ENCODE measurements around the gene OR2B6. TPM values are rescaled to one million over a fixed set of nuclear protein-coding genes. Genes with fewer than 3 reads are reported as not detected.
A peak's percentile ranks its signal among the peaks of the same experiment; 100 is the strongest.

OR2B6 gene
- total RNA-seq, 1 experiment from 2014 or later, result not detected

DNA sequence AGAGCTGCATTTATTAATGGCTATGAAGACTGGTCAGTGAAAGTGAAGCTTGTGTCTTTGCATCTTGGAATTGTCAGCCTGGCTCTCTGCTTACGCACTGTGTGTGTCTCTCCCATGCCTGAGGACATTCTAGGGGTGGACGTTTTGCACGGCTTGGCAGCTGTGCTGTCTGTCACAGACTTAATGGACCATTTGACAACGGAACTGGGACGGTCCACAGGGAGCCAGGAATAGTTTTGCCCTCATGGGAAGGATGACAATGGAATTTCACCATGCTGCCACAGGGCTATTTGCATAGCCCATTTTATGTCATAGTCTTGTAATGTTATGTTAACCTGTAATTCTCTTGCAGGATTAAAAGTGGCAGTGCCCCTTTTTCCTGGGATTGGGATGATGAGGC lies 44.7 kb downstream of the OR2B6 start:
- Histone ChIP-seq H4K20me1 (ENCODE audit: control insufficient read depth, insufficient read depth, insufficient read length) (no peaks in the 10 kb centered on the region), H3K56ac (ENCODE audit: insufficient read length, low read depth, low read length) (no peak overlapping the region), H3K4me2 (ENCODE audit: insufficient read depth, insufficient read length, low read length) (no peak overlapping the region), H3K79me2 (ENCODE audit: insufficient read depth, low read length) (no peaks in the 10 kb centered on the region), H4K8ac (replicated peaks; ENCODE audit: insufficient read length, low read depth, low read length) (no peak overlapping the region), H3K9me3 (ENCODE audit: control insufficient read depth, low read depth, low read length) (no peaks in the 10 kb centered on the region), H2BK15ac (ENCODE audit: low read depth, low read length) (no peak overlapping the region), H3K4me1 (ENCODE audit: insufficient read depth, low read length) (peaks cover 12% of the 10 kb centered on the region; the same call in 1 of the 2 replicates), H2AK5ac (ENCODE audit: insufficient read length, low read length) (no peak overlapping the region), H3K23me2 (ENCODE audit: insufficient read length, low read depth, low read length, poor library complexity, severe bottlenecking) (no peaks in the 10 kb centered on the region), H3T11ph (ENCODE audit: low read length) (no peak overlapping the region), H3K23ac (ENCODE audit: insufficient read length, low read depth, low read length) (no peak overlapping the region), H3K79me1 (ENCODE audit: insufficient read depth, low read depth, low read length, poor library complexity, severe bottlenecking) (no peaks in the 10 kb centered on the region), H2BK12ac (ENCODE audit: insufficient read length, low read depth, low read length) (no peak overlapping the region), H3K9ac (ENCODE audit: extremely low read depth, insufficient read length, low read length) (no peak overlapping the region), H3K14ac (ENCODE audit: insufficient read depth, low read length) (no peak overlapping the region), H3K18ac (ENCODE audit: insufficient read length, low read depth, low read length) (no peak overlapping the region), H3K27me3 (ENCODE audit: insufficient read depth, low read length) (no peaks in the 10 kb centered on the region), H2BK20ac (ENCODE audit: low read depth, low read length, poor library complexity, severe bottlenecking) (no peak overlapping the region), H2BK5ac (ENCODE audit: insufficient read length, low read length) (no peak overlapping the region), H4K5ac (ENCODE audit: insufficient read length, low read depth, low read length) (no peak overlapping the region), H2BK120ac (ENCODE audit: low read depth, low read length, poor library complexity, severe bottlenecking) (no peak overlapping the region), H2AFZ (ENCODE audit: low read length) (no peak overlapping the region), H3K4ac (ENCODE audit: low read depth, low read length) (no peak overlapping the region), H4K91ac (ENCODE audit: insufficient read length, low read depth, low read length) (no peak overlapping the region), H3K27ac (ENCODE audit: insufficient read length, low read depth, low read length) (no peak overlapping the region)
- H3K9me3 Mint-ChIP-seq, result no peaks in the 10 kb centered on the region; a peak in 1 of 5 replicates
- peaks cover 39 to 42% of the 10 kb centered on the region in 2 experiments for H3K4me1 Mint-ChIP-seq
- no peak for DNase-seq
- TF ChIP-seq, protein P1, sequence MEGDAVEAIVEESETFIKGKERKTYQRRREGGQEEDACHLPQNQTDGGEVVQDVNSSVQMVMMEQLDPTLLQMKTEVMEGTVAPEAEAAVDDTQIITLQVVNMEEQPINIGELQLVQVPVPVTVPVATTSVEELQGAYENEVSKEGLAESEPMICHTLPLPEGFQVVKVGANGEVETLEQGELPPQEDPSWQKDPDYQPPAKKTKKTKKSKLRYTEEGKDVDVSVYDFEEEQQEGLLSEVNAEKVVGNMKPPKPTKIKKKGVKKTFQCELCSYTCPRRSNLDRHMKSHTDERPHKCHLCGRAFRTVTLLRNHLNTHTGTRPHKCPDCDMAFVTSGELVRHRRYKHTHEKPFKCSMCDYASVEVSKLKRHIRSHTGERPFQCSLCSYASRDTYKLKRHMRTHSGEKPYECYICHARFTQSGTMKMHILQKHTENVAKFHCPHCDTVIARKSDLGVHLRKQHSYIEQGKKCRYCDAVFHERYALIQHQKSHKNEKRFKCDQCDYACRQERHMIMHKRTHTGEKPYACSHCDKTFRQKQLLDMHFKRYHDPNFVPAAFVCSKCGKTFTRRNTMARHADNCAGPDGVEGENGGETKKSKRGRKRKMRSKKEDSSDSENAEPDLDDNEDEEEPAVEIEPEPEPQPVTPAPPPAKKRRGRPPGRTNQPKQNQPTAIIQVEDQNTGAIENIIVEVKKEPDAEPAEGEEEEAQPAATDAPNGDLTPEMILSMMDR (conservative IDR thresholded peaks at IDR 0.05), result no peak
- 0 out of 7 replicates have a peak overlapping the region, but pooled peaks of 1 of the 3 experiments have one; percentile 9 for H3K27ac Mint-ChIP-seq
- H3K36me3 Mint-ChIP-seq (ENCODE audit: insufficient read depth in 1 of 3, low read depth in 3 of 3), result no peaks in the 10 kb centered on the region
- WGBS (ENCODE audit: extremely low coverage, insufficient read length, low lambda C conversion rate), result no CpG with 5 or more reads among the region's 5 CpGs
- peaks cover 8% of the 10 kb centered on the region for H3K27me3 Mint-ChIP-seq (ENCODE audit: low read depth)
- no peak overlapping the region; a peak in 1 of 5 replicates for H3K4me3 Mint-ChIP-seq

Data from H9 (cell line).